WI38 (cell line): ENCODE data around the gene DNAAF1.
"Not testable (repeated sequence)": the region's sequence is repeated elsewhere in the genome, so short reads cannot be mapped to it uniquely, and the experiment has no call there.

Experiments used
- H3K4me3 ChIP-seq: 2 replicates; pipeline ENCODE4 v1.5.1; 2011; ENCODE audit warnings: low read depth, mild to moderate bottlenecking, control low read depth, low read length
- TF ChIP-seq, protein P1 (sequence below): IDR thresholded peaks from 2 replicates; pipeline ENCODE4 v1.5.1; 2012; ENCODE audit warnings: low read depth, mild to moderate bottlenecking, control low read depth, low read length

DNAAF1 gene

DNA sequence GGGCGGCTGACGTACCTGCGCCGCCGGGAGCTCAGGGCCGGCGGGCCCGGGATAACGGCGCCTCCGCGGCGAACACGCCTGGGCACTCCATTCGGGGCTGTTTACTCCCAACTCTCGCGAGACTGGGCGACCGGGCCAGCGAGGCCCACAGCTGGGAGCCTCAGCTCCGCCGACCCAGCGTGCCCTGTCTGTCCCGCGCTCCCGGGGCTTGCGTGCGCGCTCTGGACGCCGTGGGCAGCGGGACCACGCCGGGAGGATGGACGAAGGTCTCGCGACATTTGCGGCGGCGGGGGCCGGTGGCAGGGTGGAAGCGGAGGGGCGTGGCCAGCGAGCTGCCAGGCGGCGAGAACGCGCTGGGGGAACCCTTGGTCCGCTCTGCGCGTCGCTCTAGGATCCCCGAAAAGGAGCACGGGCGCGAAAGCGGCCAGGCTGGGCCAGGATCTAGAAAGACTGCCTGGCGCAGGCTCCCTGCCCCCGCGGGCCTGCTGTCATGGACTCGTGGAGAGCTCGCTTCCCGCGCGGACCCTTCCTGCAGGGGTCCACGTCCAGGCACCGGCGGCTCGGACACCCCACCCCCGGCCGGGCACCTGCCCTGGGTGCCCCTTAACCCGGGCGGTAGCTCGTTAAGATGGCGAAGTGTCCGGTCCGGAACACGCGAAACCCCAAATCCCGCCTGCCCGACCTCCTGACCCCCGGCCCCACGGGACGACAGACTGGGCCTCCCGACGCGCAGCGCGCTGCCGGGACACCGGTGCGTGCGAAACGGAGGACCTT, 28.2 kb upstream of the DNAAF1 start, which contains the start of gene MBTPS1:
TSS of gene MBTPS1 (minus strand) at position 223 of the 774 bp plus-strand sequence. CDS start 15,159 bp downstream, outside the sequence.
- H3K4me3 ChIP-seq: peak within 1 kb of the TSS; percentile 87
- TF ChIP-seq, protein P1, sequence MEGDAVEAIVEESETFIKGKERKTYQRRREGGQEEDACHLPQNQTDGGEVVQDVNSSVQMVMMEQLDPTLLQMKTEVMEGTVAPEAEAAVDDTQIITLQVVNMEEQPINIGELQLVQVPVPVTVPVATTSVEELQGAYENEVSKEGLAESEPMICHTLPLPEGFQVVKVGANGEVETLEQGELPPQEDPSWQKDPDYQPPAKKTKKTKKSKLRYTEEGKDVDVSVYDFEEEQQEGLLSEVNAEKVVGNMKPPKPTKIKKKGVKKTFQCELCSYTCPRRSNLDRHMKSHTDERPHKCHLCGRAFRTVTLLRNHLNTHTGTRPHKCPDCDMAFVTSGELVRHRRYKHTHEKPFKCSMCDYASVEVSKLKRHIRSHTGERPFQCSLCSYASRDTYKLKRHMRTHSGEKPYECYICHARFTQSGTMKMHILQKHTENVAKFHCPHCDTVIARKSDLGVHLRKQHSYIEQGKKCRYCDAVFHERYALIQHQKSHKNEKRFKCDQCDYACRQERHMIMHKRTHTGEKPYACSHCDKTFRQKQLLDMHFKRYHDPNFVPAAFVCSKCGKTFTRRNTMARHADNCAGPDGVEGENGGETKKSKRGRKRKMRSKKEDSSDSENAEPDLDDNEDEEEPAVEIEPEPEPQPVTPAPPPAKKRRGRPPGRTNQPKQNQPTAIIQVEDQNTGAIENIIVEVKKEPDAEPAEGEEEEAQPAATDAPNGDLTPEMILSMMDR: no peak

DNA sequence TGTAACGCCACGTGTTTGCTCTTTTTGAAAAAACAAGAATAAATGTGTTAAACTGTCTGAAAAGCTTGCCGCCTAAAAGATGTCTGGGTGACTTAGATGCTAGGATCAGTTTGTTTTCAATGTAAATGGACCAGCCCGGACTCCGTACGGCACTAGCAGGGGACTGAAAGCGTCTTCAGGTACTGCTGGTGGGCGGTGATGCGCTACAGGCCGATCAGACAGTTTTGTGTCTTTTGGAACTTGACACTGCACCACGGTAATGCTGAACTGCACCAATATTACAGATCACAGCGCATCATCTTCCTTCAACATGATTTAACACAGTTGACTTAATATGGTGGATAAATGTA, 27.6 kb upstream of the DNAAF1 start:
- peak overlapping the region; percentile 87 for H3K4me3 ChIP-seq
- TF ChIP-seq, protein P1: no peak

DNA sequence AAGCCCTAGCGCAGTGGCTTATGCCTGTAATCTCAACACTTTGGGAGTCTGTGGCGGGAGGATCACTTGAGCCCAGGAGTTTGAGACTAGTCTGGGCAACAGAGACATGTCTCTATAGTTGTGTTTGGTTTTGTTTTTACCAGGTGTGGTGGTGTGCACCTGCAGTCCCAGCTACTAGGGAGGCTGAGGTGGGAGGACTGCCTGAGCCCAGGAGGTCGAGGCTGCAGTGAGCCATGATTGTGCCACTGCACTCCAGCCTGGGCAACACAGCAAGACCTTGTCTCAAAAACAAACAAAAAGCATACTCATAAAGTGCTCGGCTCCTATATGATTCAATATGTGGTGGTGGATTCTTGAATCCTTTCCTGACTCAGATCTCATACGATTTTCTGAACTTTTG, 26.8 kb upstream of the DNAAF1 start:
- H3K4me3 ChIP-seq: not testable (repeated sequence)

DNA sequence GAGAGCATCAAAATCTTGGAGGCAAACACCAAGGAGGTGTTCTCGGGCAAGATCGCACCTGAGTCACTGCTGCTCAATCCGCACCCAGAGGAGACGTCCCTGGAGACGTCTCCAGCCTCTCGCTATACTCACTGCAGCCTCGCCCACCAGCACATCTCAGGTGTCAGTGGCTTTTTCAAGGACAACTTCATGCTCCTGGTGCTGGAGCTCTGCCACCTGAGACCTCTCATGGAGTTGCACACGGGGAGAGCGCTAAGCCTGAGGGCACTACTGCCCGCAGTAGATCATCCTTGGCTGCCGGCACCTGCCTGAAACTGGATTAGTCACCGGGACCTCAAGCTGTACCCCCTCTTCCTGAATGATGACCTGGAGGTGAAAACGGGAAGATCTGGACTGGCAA, 25.7 kb upstream of the DNAAF1 start:
- H3K4me3 ChIP-seq: no peak overlapping the region
- TF ChIP-seq, protein P1: no peak

DNA sequence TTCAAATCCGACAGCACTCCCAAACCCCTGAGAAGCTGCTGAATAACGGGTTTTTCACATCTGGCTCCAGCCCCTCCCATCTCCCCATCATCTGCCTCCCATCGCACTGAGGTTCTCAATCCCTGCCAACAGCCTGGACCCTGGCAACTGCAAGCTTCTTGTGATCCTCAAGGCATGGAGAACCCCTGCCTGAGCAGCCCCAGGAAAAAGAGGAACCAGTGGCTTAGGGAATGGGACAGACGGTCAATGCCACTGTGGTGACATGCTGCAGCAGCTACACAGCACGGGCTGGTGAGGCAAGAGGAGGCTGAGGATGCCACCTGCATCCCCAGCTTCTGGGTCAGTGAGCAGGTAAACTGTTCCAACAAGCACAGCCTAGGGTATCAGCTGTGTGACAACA, 25.1 kb upstream of the DNAAF1 start:
- no peak overlapping the region for H3K4me3 ChIP-seq
- TF ChIP-seq, protein P1: no peak

DNA sequence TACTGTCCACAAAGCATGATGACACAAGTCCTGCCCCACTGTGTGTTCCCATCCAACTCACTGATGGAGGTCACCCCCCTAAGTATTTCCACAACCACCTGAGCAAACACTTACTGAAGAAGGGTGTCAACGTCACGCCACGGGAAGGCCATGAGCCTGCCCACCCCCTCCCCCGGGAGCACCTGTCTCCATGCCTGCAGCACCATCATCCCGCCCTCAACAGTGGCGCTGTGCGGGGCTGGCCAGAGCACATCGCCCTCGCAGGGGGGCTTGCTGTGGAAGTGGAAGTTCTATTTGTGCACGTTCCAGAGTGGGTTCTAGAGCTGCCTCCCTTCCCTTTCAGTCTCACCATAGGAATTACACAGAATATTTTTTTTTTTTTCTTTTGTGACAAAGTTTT, 24.1 kb upstream of the DNAAF1 start:
- TF ChIP-seq, protein P1: no peak
- H3K4me3 ChIP-seq: no peak overlapping the region

DNA sequence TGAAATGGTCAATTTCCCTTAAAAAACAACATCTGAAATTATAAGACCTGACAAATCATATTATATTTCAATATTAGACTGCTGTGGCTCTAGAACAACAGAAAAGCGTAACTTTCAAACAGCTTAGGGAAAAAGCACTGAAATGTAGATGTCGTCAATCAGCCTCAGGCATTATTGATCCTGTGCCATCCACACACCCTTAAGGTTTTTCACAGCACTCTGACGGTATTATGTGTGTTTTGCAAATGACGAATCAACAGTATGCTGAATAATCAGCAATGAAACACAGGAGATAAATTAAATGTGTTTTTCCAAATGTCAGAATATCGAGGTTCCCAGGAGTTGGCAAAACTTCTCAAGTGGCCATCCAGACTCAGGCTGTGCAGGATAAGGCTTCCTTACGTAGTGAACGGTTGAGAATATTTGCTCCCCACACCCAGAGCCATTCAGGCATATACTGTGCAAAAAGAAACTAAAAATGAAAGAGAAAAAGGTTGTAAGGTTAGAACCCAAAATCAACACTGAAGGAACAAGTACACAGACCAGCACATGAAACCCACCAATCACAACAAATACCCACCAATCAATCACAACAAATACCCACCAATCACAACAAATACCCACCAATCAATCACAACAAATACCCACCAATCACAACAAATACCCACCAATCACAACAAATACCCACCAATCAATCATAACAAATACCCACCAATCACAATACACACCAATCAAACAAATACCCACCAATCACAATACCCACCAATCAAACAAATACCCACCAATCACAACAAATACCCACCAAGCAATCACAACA, 20.6 kb upstream of the DNAAF1 start:
- H3K4me3 ChIP-seq: no peak overlapping the region
- TF ChIP-seq, protein P1: no peak
